Smooth muscle cell (in vitro differentiated cells): Measurements from ENCODE around the gene FHOD3. TPM values are rescaled to one million over a fixed set of nuclear protein-coding genes. Genes with fewer than 3 reads are reported as not detected.

Source experiments
- DNase-seq: peaks from one replicate; lab custom pipeline; 2025; ENCODE audit not compliant: unreplicated experiment; lab: John Stamatoyannopoulos, UW
- H2AFZ ChIP-seq: fragments of 200-600 bp; sonication (generic); 2 replicates; pipeline ENCODE4 v1.6.0; 2016; ENCODE audit warnings: antibody characterized with exemption, low read depth, mild to moderate bottlenecking
- H3F3A ChIP-seq: fragments of 200-600 bp; sonication (generic); 2 replicates; pipeline ENCODE4 v1.6.0; 2017; ENCODE audit warnings: antibody characterized with exemption, low read depth
- H3K27ac ChIP-seq: fragments of 200-600 bp; sonication (generic); 2 replicates; pipeline ENCODE4 v1.5.1; 2016; ENCODE audit warnings: low read depth, mild to moderate bottlenecking
- H3K27me3 ChIP-seq: fragments of 200-600 bp; sonication (generic); 2 replicates; pipeline ENCODE4 v1.6.1; 2016; ENCODE audit warnings: low read depth, mild to moderate bottlenecking
- H3K36me3 ChIP-seq: fragments of 200-600 bp; sonication (generic); 2 replicates; pipeline ENCODE4 v1.5.1; 2016; ENCODE audit warnings: low read depth
- H3K4me1 ChIP-seq: fragments of 200-600 bp; sonication (generic); 2 replicates; pipeline ENCODE4 v1.5.1; 2016; ENCODE audit warnings: low read depth
- H3K4me2 ChIP-seq: fragments of 200-600 bp; sonication (generic); 2 replicates; pipeline ENCODE4 v1.6.0; 2016; ENCODE audit warnings: mild to moderate bottlenecking
- H3K4me3 ChIP-seq: fragments of 200-600 bp; sonication (generic); 2 replicates; pipeline ENCODE4 v1.5.1; 2016; ENCODE audit warnings: mild to moderate bottlenecking
- H3K79me2 ChIP-seq: fragments of 200-600 bp; sonication (generic); 2 replicates; pipeline ENCODE4 v1.6.0; 2016; ENCODE audit warnings: low read depth, mild to moderate bottlenecking
- H3K9ac ChIP-seq: fragments of 200-600 bp; sonication (generic); 2 replicates; pipeline ENCODE4 v1.6.0; 2016; ENCODE audit warnings: low read depth
- H3K9me3 ChIP-seq: fragments of 200-600 bp; sonication (generic); replicated peaks from 2 replicates; pipeline ENCODE4 v1.5.1; 2016; ENCODE audit warnings: low read depth
- H4K20me1 ChIP-seq: fragments of 200-600 bp; sonication (generic); 2 replicates; pipeline ENCODE4 v1.6.0; 2016; ENCODE audit warnings: low read depth
- CTCF ChIP-seq: fragments of 200-600 bp; sonication (generic); IDR thresholded peaks from 2 replicates; pipeline ENCODE4 v1.5.1; 2017; ENCODE audit warnings: borderline replicate concordance, mild to moderate bottlenecking, antibody characterized with exemption; ENCODE audit not compliant: insufficient read depth, poor library complexity, severe bottlenecking
- WGBS: methylation state at CpG from one replicate; pipeline ENCODE4 v1.1.7; 2016; ENCODE audit warnings: low lambda C conversion rate; 5-methylcytosine and 5-hydroxymethylcytosine counted together
- polyA plus RNA-seq: library from polyadenylated mRNA; unstranded; fragments of >200 nt; fragmentation: Nextera tagmentation; extraction: Ambion mirVana; gene quantifications from 2 replicates; pipeline ENCODE4 v1.2.1, GENCODE V29; 2016
- total RNA-seq: library from RNA; depleted of rRNA; stranded (reverse); fragments of >200 nt; gene quantifications from 2 replicates; pipeline ENCODE4 v1.2.3, GENCODE V29; 2014

Gene FHOD3
- total and polyA plus RNA-seq, 2 experiments from 2014 or later: 6.3 to 19.4 TPM

- Histone ChIP-seq H3K9ac (no peak overlapping the region), H3K27me3 (no peaks in the 10 kb centered on the region), H3K9me3 (no peaks in the 10 kb centered on the region), H3K4me2 (no peak overlapping the region), H4K20me1 (no peaks in the 10 kb centered on the region), H3F3A (no peaks in the 10 kb centered on the region), H2AFZ (no peak overlapping the region), H3K79me2 (peaks cover 27% of the 10 kb centered on the region), H3K4me3 (no peak overlapping the region), H3K27ac (no peak overlapping the region), H3K4me1 (peaks cover 4% of the 10 kb centered on the region), H3K36me3 (peaks cover 3% of the 10 kb centered on the region)
- no peak for DNase-seq
- WGBS: 88% methylated on average over 2 of the region's 2 CpGs
- no peak for TF ChIP-seq CTCF
These were observed 103.9 kb downstream of the FHOD3 start for GRCh38 chr18:36401462-36401861.

- Histone ChIP-seq H3K4me1 (peaks cover 4% of the 10 kb centered on the region), H2AFZ (no peak overlapping the region), H3K4me2 (no peak overlapping the region), H3K36me3 (no peaks in the 10 kb centered on the region), H3K79me2 (peaks cover 27% of the 10 kb centered on the region), H3K27ac (no peak overlapping the region), H3F3A (no peaks in the 10 kb centered on the region), H4K20me1 (no peaks in the 10 kb centered on the region), H3K4me3 (no peak overlapping the region), H3K27me3 (no peaks in the 10 kb centered on the region), H3K9me3 (no peaks in the 10 kb centered on the region), H3K9ac (no peak overlapping the region)
- no peak for DNase-seq
- 89% methylated on average over 8 of the region's 8 CpGs for WGBS
- no peak for TF ChIP-seq CTCF
These were observed 105.4 kb downstream of the FHOD3 start for GRCh38 chr18:36402765-36403396.

- Histone ChIP-seq H3K79me2 (peaks cover 27% of the 10 kb centered on the region), H3K4me3 (no peak overlapping the region), H3K36me3 (no peaks in the 10 kb centered on the region), H3K9me3 (no peaks in the 10 kb centered on the region), H4K20me1 (no peaks in the 10 kb centered on the region), H2AFZ (no peak overlapping the region), H3K4me1 (peaks cover 4% of the 10 kb centered on the region), H3K4me2 (no peak overlapping the region), H3K27ac (no peak overlapping the region), H3F3A (no peaks in the 10 kb centered on the region), H3K27me3 (no peaks in the 10 kb centered on the region), H3K9ac (no peak overlapping the region)
- 93% methylated on average over 6 of the region's 6 CpGs for WGBS
- no peak for TF ChIP-seq CTCF
- DNase-seq: no peak
These were observed 106.6 kb downstream of the FHOD3 start for GRCh38 chr18:36403896-36404820.
